Cardiac ventricle fibroblast (primary cell): ENCODE data around the gene SIX1. TPM values are rescaled to one million over a fixed set of nuclear protein-coding genes. Genes with fewer than 3 reads are reported as not detected.

Experiments used
- total RNA-seq: library from RNA; depleted of rRNA; stranded (reverse); fragments of >200 nt; gene quantifications from 2 replicates; pipeline ENCODE4 v1.2.3, GENCODE V29; 2015

Gene SIX1
- total RNA-seq = 0.12 and 0.20 TPM in 2 replicates

DNA sequence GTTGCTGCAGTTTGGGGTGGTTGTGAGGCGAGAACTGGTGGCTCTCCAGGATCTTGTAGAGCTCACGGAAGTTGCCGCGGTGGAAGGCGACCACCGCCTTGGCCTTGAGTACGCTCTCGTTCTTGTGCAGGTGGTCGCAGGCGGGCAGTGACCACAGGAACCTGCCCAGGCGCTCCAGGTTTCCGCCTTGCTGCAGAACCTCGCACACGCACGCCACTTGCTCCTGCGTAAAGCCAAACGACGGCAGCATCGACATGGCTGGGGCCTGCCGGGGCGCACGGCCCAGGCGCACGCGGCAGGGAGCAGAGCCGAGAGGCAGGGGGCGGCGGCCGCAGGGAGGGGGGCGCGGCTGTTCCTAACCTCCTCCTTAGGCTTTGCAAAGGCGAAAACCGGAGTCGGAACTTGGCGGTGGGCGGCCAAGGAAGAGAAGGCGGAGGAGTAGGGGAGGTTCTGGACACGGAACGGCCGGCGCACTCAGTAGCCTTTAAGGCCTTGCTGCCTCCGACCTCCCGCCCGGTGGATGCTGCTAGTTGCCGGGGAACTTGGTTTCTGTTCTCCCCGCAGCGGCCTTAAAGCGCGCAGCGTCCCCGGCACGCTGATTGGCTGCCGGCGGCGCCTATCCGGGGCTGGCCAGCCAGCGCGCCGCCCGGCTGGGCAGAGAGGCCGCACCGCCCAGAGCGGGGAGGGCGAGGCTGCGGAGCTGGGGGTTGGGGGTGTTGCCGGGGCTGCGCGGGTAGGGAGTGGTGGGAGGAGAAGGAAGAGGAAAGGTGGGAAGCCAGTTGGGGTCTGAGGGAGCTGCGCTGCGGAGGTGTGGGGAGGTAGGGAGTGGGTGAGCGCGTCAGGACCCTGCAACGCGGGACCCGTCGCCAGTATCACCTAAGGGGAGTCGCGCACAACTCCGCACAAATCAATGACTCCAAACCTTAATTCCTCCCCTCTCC is at the start of gene SIX1:
SIX1 (minus strand) TSS at position 544 of the 941 bp plus-strand sequence; CDS start at position 256, 288 bp downstream.

Other genes with a start within 250 kb of the SIX1 start
- gene C14orf39, start 163.4 kb downstream of the SIX1 start, total RNA-seq = not detected in 2 replicates
- not detected in 2 replicates for gene SIX6, start 140.3 kb downstream of the SIX1 start, total RNA-seq
- 4.0 and 4.4 TPM in 2 replicates for gene SIX4, start 74.9 kb upstream of the SIX1 start, total RNA-seq
- 12.0 and 15.3 TPM in 2 replicates for gene MNAT1, start 85.3 kb upstream of the SIX1 start, total RNA-seq